Measurements from ENCODE around the gene TRAPPC8. TPM values are rescaled to one million over a fixed set of nuclear protein-coding genes. Genes with fewer than 3 reads are reported as not detected.
"Not testable (repeated sequence)": the region's sequence is repeated elsewhere in the genome, so short reads cannot be mapped to it uniquely, and the experiment has no call there.

The TRAPPC8 gene, protein sequence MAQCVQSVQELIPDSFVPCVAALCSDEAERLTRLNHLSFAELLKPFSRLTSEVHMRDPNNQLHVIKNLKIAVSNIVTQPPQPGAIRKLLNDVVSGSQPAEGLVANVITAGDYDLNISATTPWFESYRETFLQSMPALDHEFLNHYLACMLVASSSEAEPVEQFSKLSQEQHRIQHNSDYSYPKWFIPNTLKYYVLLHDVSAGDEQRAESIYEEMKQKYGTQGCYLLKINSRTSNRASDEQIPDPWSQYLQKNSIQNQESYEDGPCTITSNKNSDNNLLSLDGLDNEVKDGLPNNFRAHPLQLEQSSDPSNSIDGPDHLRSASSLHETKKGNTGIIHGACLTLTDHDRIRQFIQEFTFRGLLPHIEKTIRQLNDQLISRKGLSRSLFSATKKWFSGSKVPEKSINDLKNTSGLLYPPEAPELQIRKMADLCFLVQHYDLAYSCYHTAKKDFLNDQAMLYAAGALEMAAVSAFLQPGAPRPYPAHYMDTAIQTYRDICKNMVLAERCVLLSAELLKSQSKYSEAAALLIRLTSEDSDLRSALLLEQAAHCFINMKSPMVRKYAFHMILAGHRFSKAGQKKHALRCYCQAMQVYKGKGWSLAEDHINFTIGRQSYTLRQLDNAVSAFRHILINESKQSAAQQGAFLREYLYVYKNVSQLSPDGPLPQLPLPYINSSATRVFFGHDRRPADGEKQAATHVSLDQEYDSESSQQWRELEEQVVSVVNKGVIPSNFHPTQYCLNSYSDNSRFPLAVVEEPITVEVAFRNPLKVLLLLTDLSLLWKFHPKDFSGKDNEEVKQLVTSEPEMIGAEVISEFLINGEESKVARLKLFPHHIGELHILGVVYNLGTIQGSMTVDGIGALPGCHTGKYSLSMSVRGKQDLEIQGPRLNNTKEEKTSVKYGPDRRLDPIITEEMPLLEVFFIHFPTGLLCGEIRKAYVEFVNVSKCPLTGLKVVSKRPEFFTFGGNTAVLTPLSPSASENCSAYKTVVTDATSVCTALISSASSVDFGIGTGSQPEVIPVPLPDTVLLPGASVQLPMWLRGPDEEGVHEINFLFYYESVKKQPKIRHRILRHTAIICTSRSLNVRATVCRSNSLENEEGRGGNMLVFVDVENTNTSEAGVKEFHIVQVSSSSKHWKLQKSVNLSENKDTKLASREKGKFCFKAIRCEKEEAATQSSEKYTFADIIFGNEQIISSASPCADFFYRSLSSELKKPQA (N-terminal part only)
- 55.1 and 61.4 TPM in 2 replicates for total RNA-seq

DNA sequence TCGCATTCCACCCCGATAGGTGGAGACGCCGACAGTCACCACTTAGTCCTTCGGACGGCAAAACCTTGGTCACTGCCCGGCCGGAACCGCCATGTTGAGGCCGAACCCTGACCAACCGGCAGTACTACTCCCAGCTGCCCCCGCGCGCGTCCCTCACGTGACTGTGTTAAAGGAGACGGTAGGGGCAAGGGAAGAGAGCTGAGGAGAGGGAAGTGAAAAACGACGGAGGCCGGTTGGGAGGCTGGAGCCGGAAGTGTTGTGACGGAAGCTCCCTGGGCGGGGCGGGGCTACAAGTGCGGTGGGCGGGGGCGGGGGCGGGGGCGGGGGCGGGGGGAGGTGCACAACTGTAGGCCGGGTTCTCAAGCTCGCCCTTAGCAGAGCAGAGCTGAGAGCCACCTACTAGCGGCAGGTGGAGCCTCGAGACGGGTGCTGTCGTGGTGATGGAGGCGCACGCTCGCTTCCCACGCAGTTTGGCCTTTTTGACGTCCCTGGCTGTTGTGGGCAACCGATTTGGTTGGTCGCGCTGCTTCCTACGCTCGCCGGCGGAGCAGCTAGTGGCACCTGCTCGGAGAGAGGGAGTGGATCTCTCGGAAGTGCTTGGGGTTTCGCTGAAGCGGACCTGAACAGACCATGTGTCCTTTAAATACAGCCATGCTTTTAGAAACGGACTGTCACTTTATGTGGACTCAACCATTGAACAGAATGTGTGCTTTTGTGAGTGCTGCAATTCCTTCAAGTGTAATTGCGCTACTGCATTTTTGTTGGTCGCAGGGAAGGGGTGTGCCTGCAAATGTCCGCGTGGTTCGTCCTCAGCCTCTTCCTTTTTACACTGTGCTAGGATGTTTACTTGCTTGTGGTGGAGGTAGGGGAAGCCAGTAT lies at the start of gene TRAPPC8:
Gene TRAPPC8 (minus strand): TSS at position 130 of the 879 bp plus-strand sequence. CDS start 364 bp downstream, outside the sequence.
- peak; percentile 97 for DNase-seq (ENCODE audit: low read depth, low spot score)

DNA sequence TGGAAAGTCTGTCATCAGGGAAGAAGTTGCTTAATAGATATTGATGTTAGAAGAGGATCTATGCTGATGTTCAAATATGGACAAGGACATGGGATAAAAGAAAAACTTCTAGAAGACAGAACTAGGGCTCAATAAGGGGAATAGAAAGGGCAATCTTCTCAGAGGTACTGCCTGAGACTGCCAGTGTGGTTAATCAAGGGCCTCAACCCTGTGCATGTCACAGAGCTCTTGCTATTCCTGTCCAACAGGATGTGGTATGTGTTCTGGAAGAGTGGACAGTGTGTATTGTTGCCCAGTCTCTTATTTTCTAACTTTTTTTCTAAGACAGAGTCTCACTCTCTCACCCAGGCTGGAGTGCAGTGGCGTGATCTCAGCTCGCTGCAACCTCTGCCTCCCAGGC lies 47.9 kb upstream of the TRAPPC8 start:
- no peak for DNase-seq (ENCODE audit: low read depth, low spot score)

DNA sequence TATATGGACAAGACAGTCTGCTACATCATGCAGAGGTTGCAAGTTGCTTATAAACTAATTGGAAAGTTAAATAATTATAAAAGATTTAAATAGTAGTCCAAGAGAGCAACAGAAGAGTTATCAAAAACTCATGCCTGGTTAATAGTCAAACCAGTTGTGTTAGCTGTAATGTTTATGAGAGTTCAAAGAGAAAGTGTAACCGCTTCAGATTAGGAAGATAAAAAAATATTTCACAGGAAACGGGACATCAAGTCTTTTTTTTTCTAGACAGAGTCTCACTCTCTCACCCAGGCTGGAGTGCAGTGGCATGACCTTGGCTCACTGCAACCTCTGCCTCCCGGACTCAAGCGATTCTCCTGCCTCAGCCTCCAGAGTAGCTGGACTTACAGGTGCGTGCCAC lies 41.0 kb upstream of the TRAPPC8 start:
- no peak for DNase-seq (ENCODE audit: low read depth, low spot score)

DNA sequence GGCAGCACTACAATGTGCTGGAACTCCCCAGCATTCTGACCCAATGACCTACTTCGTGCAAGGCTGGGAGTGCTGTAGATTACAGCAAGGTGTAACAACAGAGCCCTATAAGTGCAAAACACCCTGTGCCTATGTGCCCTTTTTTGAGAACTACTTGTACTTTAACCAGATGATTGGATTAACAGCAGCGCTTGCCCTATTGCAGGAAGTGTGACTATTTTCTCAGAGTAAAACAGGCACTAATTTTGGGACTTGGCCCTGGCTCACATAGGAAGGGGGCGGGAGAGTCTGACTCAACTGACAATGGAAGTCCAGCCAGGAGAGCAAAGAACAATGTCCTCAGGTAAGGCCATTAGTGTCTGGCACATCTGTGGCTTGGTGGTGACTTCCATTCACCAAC lies 40.1 kb upstream of the TRAPPC8 start:
- DNase-seq (ENCODE audit: low read depth, low spot score): no peak

DNA sequence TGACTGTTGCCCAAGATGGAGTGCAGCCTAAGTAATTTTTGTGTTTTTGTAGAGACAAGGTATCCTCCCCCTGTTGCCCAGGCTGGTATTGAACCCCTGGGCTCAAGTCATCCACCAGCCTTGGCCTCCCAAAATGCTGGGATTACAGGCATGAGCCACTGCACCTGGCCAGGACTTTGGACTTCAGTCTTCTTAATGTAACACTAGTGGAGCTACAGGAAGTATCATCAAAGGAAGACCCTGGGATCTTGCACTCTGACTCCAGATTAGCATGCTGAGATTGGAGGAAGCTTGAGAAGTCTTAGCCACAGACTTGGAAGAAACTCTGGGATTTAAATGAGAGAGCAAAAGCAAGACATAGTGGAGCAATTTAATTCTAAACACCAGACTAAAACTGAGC lies 37.9 kb upstream of the TRAPPC8 start:
- no peak for DNase-seq (ENCODE audit: low read depth, low spot score)

DNA sequence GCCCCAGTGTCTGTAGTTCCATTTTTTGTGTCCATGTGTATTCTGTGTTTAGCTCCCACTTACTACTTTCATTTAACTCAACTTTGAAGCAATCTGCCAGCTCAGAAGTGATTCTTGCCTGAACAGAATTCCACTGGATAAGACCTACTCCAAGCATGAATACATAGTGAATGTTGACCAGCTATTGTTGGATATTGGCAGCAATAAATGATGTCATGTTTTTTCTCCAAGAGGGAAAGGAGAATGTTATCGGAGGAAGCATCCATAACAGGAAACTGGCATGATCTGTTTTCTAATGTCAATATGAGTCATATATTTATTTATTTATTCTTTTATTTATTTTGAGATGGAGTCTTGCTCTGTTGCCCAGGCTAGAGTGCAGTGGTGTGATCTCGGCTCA lies 36.8 kb upstream of the TRAPPC8 start:
- no peak for DNase-seq (ENCODE audit: low read depth, low spot score)

DNA sequence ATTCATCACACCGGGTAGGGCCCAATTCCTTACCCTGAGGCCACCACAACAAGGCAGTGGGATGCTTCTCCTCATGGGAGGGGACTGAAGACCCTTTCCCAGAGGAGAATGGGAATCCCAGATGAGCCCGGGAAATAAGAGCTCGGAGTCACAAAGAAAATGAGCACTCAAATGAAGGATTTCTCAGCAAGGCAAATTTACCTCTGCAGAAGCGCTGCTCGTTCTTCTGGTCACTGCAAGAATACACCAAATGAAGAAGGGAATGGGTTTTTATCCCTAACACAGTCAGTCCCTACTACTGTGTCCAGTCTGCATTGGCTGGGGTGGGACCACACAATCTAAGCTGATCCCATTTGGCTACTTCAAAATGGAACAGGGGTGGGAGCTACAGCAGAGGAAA lies 35.7 kb upstream of the TRAPPC8 start:
- no peak for DNase-seq (ENCODE audit: low read depth, low spot score)

DNA sequence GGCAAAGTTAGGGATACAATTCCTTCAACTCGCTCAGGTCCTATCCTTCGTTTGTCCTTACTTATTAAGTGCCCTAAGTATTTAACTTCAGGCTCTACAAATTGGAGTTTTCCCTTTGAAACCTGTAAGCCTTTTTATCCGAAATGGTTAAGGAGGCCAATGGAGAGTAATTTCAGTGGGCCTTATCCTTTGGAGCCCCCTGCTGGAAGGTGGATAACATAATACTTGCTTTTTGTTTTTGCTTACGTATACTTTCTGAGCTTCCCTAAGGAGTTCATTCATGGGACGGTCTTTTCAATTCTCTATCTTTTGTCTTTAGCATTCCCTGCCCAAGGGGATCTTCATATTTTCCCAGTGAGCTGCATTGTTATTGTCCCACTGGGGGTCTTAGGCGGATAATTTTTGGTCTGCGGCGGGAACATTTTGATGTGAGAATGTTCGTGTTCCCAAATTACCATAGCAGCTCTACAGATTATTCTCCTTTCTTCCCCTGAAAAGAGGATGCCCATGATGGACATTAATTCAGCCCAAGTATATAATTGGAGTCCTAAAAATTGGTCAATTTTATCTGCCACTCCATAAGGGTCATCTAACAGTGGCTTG lies 34.4 kb upstream of the TRAPPC8 start:
- peak; percentile 17 for DNase-seq (ENCODE audit: low read depth, low spot score)

DNA sequence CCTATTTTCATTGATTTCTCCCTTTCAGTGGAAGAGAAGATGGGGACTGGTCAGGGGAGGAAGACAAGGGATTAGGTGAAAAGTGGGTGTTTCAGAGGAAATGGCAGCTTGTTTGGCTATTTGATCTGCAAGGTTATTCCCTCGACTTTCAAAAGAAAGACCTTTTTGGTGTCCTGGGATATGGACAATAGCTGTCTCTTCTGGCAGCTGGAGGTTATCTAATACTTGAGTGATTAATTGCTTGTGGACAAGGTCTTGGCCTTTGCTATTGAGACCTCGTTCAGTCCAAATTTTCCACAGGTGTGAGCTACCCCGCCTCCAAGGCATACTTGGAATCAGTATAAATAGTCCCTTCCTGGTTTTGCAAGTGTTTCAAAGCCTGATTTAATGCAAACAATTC lies 33.3 kb upstream of the TRAPPC8 start:
- DNase-seq (ENCODE audit: low read depth, low spot score): no peak

DNA sequence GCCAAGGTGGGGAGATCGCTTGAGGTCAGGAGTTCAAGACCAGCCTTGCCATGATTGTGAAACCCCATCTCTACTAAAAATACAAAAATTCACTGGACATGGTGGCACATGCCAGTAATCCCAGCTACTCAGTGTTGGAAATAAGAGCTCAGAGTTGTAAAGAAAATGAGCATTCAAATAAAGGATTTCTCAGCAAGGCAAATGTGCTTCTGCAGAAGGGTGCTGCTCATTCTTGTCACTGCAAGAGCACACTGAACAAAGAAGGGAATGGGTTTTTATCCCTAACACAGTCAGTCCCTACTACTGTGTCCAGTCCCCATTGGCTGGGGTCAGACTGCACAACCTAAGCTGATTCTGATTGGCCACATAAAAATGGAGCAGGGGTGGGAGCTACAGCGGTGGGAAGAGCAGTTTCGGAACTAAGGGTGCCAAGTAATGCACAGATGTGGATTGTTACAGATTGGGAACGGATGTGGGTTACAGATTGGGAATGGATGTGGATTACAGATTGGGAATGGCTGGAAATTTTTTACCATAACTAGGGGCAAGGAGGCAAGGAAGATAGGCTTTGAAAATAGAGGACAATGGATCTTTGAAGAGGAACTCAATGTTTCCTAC lies 31.1 kb upstream of the TRAPPC8 start:
- DNase-seq (ENCODE audit: low read depth, low spot score): no peak

DNA sequence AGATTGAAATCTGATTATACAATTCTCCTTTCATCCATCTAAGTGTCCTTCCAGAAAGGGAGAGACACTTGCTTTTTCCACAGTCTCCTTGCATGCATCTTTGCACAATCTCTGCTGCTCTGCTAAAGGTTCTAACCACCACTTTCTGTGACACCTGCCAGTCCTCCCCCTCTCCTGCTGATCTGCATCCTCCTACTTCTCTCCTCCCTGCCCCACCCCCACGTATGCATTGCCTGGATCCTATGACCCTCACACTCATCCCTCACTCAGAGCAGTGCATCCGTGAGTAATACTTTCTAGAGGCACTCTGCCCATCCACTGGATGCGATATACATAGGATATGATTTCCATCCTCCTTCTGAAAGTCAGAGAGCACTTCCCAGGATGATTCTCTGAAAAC lies 27.7 kb upstream of the TRAPPC8 start:
- no peak for DNase-seq (ENCODE audit: low read depth, low spot score)

DNA sequence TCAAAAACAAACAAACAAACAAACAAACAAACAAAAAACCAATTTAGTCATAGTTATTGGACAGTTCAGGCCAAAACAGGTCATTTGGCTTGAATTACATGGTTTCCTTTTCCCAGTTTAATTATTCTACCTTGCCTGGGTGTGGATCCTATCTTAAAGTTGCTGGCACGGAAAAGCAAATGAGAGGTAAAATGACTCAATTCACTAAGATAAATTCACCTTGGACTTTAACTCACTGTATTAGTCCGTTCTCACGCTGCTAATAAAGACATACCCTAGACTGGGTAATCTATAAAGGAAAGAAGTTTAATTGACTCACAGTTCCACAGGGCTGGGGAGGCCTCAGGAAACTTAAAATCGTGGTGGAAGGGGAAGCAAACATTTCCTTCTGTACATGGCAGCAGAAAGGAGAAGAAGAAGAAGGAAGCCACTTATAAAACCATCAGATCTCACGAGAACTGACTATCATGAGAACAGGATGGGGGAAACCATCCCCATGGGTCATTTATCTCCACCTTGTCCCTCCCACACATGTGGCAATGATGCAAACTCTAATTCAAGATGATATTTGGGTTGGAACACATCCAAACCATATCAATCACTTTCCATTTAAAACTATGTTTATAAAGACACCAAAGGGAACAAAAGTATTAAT lies 22.5 kb upstream of the TRAPPC8 start:
- DNase-seq (ENCODE audit: low read depth, low spot score): no peak

DNA sequence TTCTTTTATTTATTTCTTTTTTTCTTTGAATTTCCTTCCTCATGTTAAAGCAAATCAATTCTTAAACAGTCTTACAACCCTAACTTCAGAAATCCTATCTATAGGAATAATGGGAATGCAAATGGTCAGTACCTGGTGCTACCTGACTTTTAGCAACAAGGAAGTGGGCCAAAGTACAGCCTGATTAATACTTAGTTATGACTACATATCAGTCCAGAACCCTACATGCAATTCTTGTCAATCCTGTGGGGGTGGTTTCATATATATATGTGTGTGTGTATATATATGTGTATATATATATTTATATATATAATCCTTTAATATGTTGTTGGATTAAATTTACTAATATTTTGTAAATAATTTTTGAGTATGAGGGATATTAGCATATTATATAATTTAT lies 14.8 kb upstream of the TRAPPC8 start:
- no peak for DNase-seq (ENCODE audit: low read depth, low spot score)

DNA sequence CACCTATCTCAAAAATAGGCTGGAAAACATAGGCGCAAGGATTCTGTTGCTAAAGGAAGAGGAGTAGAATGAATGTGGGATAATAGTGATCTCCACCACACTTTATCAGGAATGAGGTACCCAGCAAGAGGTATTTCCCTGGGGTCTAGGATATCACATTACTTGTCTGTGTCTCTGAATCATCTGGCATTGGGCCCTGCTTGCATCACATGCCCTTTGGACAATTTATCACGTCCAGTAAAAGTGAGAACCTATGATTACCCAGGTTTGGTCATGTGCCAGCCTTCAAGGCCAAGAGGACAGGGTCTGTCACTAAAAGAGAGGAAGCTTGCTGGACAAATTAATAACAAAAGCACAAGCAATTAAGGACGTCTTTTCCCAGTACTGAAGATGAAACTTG lies 11.4 kb upstream of the TRAPPC8 start:
- no peak for DNase-seq (ENCODE audit: low read depth, low spot score)

DNA sequence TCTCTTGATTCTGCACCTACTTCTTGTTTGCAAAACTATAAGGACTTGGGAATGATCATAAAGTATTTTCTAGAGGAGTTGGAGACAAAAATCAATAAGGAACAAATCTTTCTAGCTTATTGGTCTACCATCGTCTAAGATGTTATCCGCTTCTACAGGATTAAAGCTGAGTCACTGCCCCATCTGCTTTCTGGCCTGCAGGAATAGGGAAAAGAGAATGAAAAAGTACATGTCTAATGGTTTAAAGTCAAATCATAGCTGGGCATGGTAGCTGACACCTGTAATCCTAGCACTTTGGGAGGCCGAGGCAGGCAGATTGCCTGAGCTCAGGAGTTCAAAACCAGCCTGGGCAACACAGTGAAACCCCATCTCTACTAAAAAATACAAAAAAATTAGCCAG lies 10.8 kb upstream of the TRAPPC8 start:
- not testable (repeated sequence) for DNase-seq (ENCODE audit: low read depth, low spot score)

DNA sequence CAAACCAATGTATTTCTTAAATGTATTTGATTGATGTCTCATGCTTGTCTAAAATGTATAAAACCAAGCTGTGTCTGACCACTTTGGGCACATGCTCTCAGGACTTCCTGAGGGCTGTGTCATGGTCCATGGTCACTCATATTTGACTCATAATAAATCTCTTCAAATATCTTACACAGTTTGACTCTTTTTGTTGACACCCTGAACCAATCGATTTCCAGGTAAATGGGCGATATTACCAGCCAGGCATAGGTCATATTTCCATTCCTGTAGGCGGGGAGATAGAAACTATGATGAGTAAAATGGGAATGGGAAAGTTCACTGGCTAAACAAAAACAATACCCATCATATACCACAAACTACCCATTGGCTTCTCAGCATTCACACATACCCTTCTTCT lies 9.3 kb upstream of the TRAPPC8 start:
- DNase-seq (ENCODE audit: low read depth, low spot score): no peak

DNA sequence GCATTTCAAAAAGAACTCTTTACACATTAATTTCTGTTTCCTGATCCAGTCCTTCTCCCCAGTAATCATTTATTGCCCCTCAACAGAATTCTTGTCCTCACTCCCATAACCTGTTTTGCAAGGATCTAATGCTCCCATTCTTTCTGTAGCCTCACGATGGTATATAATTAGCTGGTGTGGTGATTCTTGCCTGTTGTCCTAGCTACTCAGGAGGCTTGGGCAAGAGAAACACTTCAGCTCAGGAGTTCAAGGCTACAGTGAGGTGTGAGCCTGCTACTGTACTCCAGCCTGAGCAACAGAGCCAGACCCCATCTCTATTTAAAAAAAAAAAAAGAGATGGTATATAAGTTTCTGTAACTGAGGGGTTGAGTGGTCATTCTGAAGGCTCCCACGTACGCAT lies 7.7 kb upstream of the TRAPPC8 start:
- no peak for DNase-seq (ENCODE audit: low read depth, low spot score)

DNA sequence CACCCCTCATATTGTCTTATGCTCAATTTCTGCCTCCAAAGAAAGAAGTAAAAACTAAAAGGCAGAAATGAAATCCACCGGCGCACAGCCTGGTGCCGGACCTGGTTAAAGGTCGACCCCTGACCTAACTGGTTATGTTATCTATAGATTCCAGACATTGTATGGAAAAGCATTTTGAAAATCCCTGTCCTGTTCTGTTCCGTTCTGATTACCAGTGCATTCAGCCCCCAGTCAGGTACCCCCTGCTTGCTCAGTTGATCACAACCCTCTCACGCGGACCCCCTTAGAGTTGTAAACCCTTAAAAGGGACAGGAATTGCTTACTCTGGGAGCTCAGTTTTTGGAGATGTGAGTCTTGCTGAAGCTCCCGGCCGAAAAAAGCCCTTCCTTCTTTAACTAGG lies 5.4 kb upstream of the TRAPPC8 start:
- not testable (repeated sequence) for DNase-seq (ENCODE audit: low read depth, low spot score)

DNA sequence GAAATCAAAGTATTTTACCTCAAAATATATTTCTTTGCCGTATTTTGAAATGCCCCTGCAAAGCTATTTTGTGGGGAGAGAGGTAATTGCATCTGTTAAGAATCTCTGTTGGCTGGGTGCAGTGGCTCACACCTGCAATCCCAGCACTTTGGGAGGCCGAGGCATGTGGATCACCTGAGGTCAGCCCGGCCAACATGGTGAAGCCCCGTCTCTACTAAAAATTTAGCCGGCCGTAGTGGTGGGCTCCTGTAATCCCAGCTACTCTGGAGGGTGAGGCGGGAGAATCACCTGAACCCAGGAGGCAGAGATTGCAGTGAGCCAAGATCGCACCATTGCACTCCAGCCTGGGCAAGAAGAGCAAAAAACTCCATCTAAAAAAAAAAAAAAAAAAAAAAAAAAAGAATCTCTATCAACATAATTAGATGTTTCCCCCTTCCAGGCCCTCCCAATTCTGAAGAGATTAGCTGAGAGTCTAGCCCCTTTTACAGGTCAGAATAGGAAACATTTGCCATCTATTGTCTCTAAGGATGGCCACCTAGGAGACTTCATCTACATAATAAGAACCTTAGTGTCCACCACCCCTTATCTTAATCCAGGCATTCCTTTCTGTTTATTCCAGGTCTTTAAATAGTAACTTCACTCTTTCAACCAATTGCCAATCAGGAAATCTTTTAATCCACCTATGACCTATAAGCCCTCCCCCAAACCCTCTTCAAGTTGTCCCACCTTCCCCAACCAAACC lies 3.5 kb upstream of the TRAPPC8 start:
- DNase-seq (ENCODE audit: low read depth, low spot score): no peak

Data from pulmonary artery endothelial cell (primary cell).